ENCODE measurements around the gene GSTP1.

The GSTP1 gene

GRCh38 chr11:67632175-67632981, 48.8 kb downstream of the GSTP1 start:
- no peak for DNase-seq

GRCh38 chr11:67632982-67633755, 49.6 kb downstream of the GSTP1 start:
- DNase-seq = no peak

DNA sequence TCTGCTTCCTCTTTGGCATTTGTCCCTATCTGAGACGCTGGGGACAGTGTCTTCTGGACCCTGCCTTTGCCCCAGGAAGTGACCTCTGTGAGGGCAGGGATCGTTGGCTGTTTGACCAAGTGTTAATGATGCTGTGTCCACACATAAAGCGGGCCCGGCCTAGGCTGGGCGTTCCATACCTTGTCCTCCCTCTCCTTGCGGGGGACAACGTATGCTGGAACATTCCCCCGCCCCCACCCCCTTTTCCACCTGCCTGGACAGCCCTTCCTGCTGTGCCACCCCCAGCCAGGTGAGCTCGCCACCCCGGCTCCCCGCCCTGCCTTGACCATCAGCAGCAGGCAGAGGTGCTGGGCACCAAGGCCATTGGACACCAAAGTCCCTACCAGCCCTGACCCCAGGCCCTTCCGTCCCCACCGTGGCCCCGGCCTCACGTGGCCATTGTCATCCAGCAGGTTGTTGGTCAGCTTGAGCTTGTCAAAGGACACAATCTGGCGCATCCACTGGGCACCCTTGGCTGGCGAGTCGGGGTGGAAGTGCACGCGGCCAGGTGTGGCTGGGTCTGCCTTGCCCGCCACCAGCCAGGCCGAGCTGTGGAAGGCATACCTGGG, 50.2 kb downstream of the GSTP1 start:
- DNase-seq = no peak

GRCh38 chr11:67634366-67635230, 51.0 kb downstream of the GSTP1 start:
- DNase-seq = no peak

DNA sequence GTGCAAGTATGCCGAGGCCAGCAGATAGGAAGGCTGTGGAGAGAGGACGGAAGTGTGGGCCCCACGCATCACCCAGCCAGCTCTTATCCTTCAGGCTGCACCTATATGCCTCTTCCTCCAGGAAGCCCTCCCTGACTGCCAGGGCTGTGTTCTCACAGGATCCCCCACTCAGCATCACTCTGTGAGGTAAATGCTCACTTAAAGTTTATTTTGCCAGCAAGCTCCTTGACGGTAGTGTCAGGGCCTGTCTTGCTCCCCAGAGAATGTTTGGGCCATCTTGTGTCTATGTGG, 51.6 kb downstream of the GSTP1 start:
- no peak for DNase-seq
